Upper lobe of left lung (tissue), 6 donors: ENCODE results near the gene PCDHGA6. TPM values are rescaled to one million over a fixed set of nuclear protein-coding genes. Genes with fewer than 3 reads are reported as not detected.

Experiments used
- ATAC-seq, 2 donors: fragments of 200-7000 bp; cut with Tn5 transposase; one replicate each; pipeline ENCODE4 v1.9.1; 2022; ENCODE audit warnings: mild to moderate bottlenecking in 2 of 2, moderate library complexity in 2 of 2; ENCODE audit not compliant: low FRiP score in 2 of 2
- DNase-seq, 2 donors: peaks; one replicate each; pipeline ENCODE4 v3.0.0-alpha.2; 2019 to 2020
- H3K27ac ChIP-seq, 4 donors: fragments of 200-600 bp; sonication (generic); one replicate each; pipeline ENCODE4 v1.5.1; 2016 to 2019
- H3K27me3 ChIP-seq, 4 donors: fragments of 200-600 bp; sonication (generic); one replicate each; pipeline ENCODE4 v1.5.1; 2017 to 2019
- H3K36me3 ChIP-seq, 4 donors: fragments of 200-600 bp; sonication (generic); one replicate each; pipeline ENCODE4 v1.5.1; 2016 to 2019
- H3K4me1 ChIP-seq, 4 donors: fragments of 200-600 bp; sonication (generic); one replicate each; pipeline ENCODE4 v1.5.1; 2018 to 2019
- H3K4me3 ChIP-seq, 4 donors: fragments of 200-600 bp; sonication (generic); one replicate each; pipeline ENCODE4 v1.5.1; 2017 to 2019; ENCODE audit warnings: mild to moderate bottlenecking in 2 of 4, moderate library complexity in 1 of 4
- H3K9me3 ChIP-seq, 4 donors: fragments of 200-600 bp; sonication (generic); one replicate each; pipeline ENCODE4 v1.5.1; 2018 to 2019
- CTCF ChIP-seq, 6 experiments: fragments of 450-650 bp in 4 of 6; fragments of 200-600 bp in 2 of 6; sonication (generic) in 2 of 6; IDR thresholded peaks; one replicate each; pipeline ENCODE4 v1.5.1; 2016 to 2019; ENCODE audit warnings: antibody characterized with exemption in 6 of 6
- EP300 ChIP-seq, 4 donors: sonication (generic); formaldehyde crosslinking; IDR thresholded peaks; one replicate each; pipeline ENCODE4 v1.5.1; 2017; ENCODE audit warnings: antibody characterized with exemption in 4 of 4, control low read depth in 2 of 4
- POLR2A ChIP-seq, 4 donors: fragments of 450-650 bp; IDR thresholded peaks; one replicate each; pipeline ENCODE4 v1.5.1; 2016 to 2017; ENCODE audit warnings: antibody characterized with exemption in 4 of 4, mild to moderate bottlenecking in 2 of 4
- POLR2AphosphoS5 ChIP-seq, 2 donors: sonication (generic); formaldehyde crosslinking; IDR thresholded peaks; one replicate each; pipeline ENCODE4 v1.5.1; 2017; ENCODE audit warnings: antibody characterized with exemption in 2 of 2
- WGBS, 2 donors: methylation state at CpG; one replicate each; pipeline ENCODE4 v1.1.5; 2017 to 2018; 5-methylcytosine and 5-hydroxymethylcytosine counted together
- total RNA-seq, 6 donors: library from RNA; depleted of rRNA in 4 of 6; stranded (reverse); fragments of >200 nt in 4 of 6; gene quantifications; one replicate each; pipeline versions ENCODE4 v1.1.0 to v1.2.1, GENCODE V29; 2016 to 2021
- donor health status: DM: no; HTN: no; CAD: no; lungs with moderate emphysema.
- donor health status: DM: no; HTN: yes; CAD: no; lungs with severe emphysema.

Gene PCDHGA6
- total RNA-seq, 6 donors from 2014 or later: 1.7 to 7.3 (median 3.6) TPM

- H3K36me3 ChIP-seq: no peaks in the 10 kb centered on the region
- ATAC-seq (no peak), DNase-seq (no peak)
- TF ChIP-seq POLR2AphosphoS5 (IDR thresholded peaks at IDR 0.05) (no peak), CTCF (IDR thresholded peaks at IDR 0.05) (no peak), POLR2A (IDR thresholded peaks at IDR 0.05) (no peak), EP300 (IDR thresholded peaks at IDR 0.05) (no peak)
- H3K27me3 ChIP-seq: no peaks in the 10 kb centered on the region
- H3K4me3 ChIP-seq: peak overlapping the region in 1 of 4 donors; percentile 28
- no peaks in the 10 kb centered on the region for H3K4me1 ChIP-seq
- WGBS, 2 donors: 48 to 56% methylated on average over 21 to 24 of the region's 24 CpGs
- peaks cover 28 to 85% (median 66%) of the 10 kb centered on the region in 4 donors for H3K9me3 ChIP-seq
- no peak overlapping the region for H3K27ac ChIP-seq
Observed at GRCh38 chr5:141355641-141356040, 18.1 kb upstream of the PCDHGA6 start.

- Histone ChIP-seq H3K4me3 (no peak overlapping the region), H3K27ac (no peak overlapping the region), H3K27me3 (no peaks in the 10 kb centered on the region), H3K9me3 (peaks cover 33 to 85% (median 66%) of the 10 kb centered on the region in 4 donors), H3K4me1 (no peaks in the 10 kb centered on the region), H3K36me3 (no peaks in the 10 kb centered on the region)
- WGBS, 2 donors: 72 to 77% methylated on average over 5 of the region's 5 CpGs
- ATAC-seq (no peak), DNase-seq (no peak)
- TF ChIP-seq CTCF (IDR thresholded peaks at IDR 0.05) (no peak), POLR2AphosphoS5 (IDR thresholded peaks at IDR 0.05) (no peak), EP300 (IDR thresholded peaks at IDR 0.05) (no peak), POLR2A (IDR thresholded peaks at IDR 0.05) (no peak)
Observed at GRCh38 chr5:141356133-141356532, 17.6 kb upstream of the PCDHGA6 start.

GRCh38 chr5:141356950-141357349, 16.7 kb upstream of the PCDHGA6 start:
- Histone ChIP-seq H3K27ac (no peak overlapping the region), H3K4me3 (no peak overlapping the region), H3K9me3 (peaks cover 33 to 85% (median 66%) of the 10 kb centered on the region in 4 donors), H3K4me1 (no peaks in the 10 kb centered on the region), H3K27me3 (no peaks in the 10 kb centered on the region), H3K36me3 (no peaks in the 10 kb centered on the region)
- DNase-seq (no peak), ATAC-seq (no peak)
- WGBS, 2 donors: 45 to 58% methylated on average over 4 to 7 of the region's 19 CpGs
- TF ChIP-seq POLR2A (IDR thresholded peaks at IDR 0.05) (no peak), CTCF (IDR thresholded peaks at IDR 0.05) (no peak), EP300 (IDR thresholded peaks at IDR 0.05) (no peak), POLR2AphosphoS5 (IDR thresholded peaks at IDR 0.05) (no peak)

DNA sequence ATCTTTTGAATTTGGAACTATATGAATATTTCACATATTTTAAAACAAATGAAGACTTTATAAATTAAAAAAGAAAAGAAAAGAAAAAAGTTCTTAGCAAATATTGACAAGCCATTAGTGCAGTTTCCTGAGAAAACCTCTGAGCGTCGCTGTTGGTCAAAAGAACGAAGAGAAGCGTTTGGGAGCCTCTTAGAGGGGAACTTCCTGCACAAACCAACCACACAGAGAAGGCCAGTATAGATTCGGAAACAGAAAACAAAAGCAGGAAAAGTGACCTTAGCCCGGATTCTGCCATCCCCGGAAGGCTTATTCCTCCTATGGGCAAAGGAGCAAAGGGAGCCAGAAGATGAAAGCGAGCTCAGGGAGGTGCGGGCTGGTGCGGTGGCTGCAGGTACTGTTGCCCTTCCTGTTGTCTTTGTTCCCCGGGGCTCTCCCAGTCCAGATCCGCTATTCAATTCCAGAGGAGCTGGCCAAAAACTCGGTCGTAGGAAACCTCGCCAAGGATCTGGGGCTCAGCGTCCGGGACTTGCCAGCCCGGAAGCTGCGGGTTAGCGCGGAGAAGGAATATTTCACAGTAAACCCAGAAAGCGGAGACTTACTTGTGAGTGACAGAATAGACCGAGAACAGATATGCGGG, 13.8 kb upstream of the PCDHGA6 start, which contains the start of gene PCDHGB2:
TSS of gene PCDHGB2 (plus strand) at position 205 of the 637 bp plus-strand sequence. CDS start at position 347, 142 bp downstream.
- 14% methylated on average over 24 of the region's 24 CpGs for WGBS, 2 donors
- ATAC-seq (peak in 1 of 2 donors; percentile 31), DNase-seq (no peak)
- H3K9me3 ChIP-seq: peaks cover 52 to 95% (median 76%) of the 10 kb centered on the region in 4 donors
- TF ChIP-seq POLR2AphosphoS5 (IDR thresholded peaks at IDR 0.05): no peak
- TF ChIP-seq CTCF (IDR thresholded peaks at IDR 0.05): peak in 1 of 6 experiments; percentile 8
- no peaks in the 10 kb centered on the region for H3K4me1 ChIP-seq
- H3K27ac ChIP-seq: no peak within 1 kb of the TSS
- peaks cover 0 to 4% (median 0%) of the 10 kb centered on the region in 4 donors for H3K27me3 ChIP-seq
- H3K36me3 ChIP-seq: no peaks in the 10 kb centered on the region
- peak within 1 kb of the TSS in 3 of 4 donors; percentile 12 to 36 (median 21) for H3K4me3 ChIP-seq

DNA sequence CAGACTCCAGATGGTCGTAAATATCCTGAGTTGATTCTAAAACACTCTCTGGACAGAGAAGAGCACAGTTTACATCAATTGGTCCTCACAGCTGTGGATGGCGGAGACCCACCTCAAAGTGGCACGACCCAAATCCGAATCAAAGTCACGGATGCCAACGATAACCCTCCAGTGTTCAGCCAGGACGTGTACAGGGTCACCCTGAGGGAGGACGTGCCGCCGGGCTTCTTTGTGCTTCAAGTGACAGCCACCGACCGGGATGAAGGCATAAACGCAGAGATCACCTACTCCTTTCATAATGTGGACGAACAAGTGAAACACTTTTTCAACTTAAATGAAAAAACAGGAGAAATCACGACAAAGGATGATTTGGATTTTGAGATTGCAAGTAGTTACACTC, 13.0 kb upstream of the PCDHGA6 start:
- ATAC-seq (no peak), DNase-seq (no peak)
- Histone ChIP-seq H3K27me3 (peaks cover 0 to 4% (median 0%) of the 10 kb centered on the region in 4 donors), H3K36me3 (no peaks in the 10 kb centered on the region), H3K27ac (no peak overlapping the region), H3K4me1 (no peaks in the 10 kb centered on the region), H3K4me3 (peak overlapping the region in 1 of 4 donors; percentile 36), H3K9me3 (peaks cover 52 to 95% (median 76%) of the 10 kb centered on the region in 4 donors)
- WGBS, 2 donors: 38 to 47% methylated on average over 12 to 15 of the region's 15 CpGs
- no peak for TF ChIP-seq CTCF (IDR thresholded peaks at IDR 0.05)
- TF ChIP-seq POLR2A (IDR thresholded peaks at IDR 0.05): no peak
- no peak for TF ChIP-seq EP300 (IDR thresholded peaks at IDR 0.05)
- TF ChIP-seq POLR2AphosphoS5 (IDR thresholded peaks at IDR 0.05): no peak
